GM23248 (cell line): ENCODE results near the gene THOC5.

Source experiments
- EZH2 ChIP-seq: fragments of 200-600 bp; sonication (generic); IDR thresholded peaks from 2 replicates; pipeline ENCODE4 v1.6.1; 2018; ENCODE audit warnings: antibody characterized with exemption, mild to moderate bottlenecking; ENCODE audit not compliant: insufficient read depth, poor library complexity, severe bottlenecking
- EZH2phosphoT487 ChIP-seq: fragments of 200-600 bp; sonication (generic); IDR thresholded peaks from 2 replicates; pipeline ENCODE4 v1.6.1; 2018; ENCODE audit warnings: antibody characterized with exemption, moderate library complexity, mild to moderate bottlenecking, low read depth; ENCODE audit not compliant: insufficient read depth

DNA sequence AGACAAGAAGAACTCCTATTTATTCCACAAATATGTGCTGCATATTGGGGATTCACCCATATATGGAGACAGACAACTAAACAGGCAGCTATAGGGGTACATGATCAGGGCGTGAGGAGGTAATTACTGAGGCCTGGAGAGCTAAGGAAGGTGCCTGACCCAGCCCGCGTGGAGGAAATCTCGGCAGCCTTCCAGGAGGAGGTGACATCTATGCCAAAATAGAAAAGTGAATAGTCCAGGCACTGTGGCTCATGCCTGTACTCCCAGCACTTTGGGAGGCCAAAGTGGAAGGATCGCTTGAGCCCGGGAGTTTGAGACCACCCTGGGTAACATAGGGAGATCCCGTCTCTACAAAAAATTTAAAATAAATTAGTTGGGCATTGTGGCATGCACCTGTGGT is 13.8 kb upstream of the THOC5 start:
- TF ChIP-seq EZH2 (no peak), EZH2phosphoT487 (no peak)
